LNCaP clone FGC (cell line): Measurements from ENCODE around the gene RARS2.

Experiments
- DNase-seq: peaks from one replicate; pipeline ENCODE4 v3.0.0-alpha.2; 2011; ENCODE audit warnings: low read depth
- H3K4me3 ChIP-seq: 2 replicates; pipeline ENCODE4 v1.5.1; 2011; ENCODE audit warnings: mild to moderate bottlenecking, low read depth, low read length, control low read depth
- CTCF ChIP-seq: IDR thresholded peaks from 2 replicates; pipeline ENCODE4 v1.5.1; 2012; ENCODE audit warnings: mild to moderate bottlenecking; ENCODE audit not compliant: control insufficient read depth, insufficient read depth; ENCODE audit errors: extremely low read depth

The RARS2 gene

DNA sequence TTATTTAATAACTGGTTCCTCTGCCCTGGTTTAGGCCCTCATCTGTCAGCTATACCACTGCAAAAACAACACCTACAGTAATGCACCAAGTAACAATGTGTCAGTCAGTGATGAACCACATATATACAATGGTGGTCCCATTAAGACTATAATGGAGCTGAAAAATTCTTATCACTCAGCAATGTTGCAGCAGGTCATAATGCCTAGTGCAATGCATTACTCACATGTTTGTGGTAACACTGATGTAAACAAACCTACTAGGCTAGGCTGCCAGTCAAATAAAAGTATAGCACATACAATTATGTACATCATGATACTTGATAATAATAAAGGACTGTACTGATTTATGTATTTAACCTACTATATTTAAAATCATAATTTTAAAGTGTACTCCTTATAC is 31.3 kb downstream of the RARS2 start:
- TF ChIP-seq CTCF: no peak
- no peak for DNase-seq
- H3K4me3 ChIP-seq: no peak overlapping the region

DNA sequence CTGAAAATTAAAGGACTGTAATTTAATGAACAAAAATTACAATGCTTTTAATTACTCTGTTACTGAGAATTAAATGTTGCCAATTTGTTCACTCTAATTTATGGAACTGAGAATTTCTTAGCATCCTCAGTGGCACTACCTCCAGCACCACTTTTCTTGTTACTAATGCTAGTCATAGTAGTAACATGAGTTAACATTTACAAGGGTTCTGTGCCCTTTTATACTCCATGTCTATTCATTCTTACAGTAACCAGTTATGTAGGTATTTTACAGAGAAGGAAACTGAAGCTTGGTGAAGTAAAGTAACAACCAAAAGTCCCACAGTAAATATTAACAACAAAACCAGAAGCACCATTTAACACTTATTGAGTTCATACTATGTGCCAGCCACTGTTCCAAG is 34.3 kb downstream of the RARS2 start:
- no peak overlapping the region for H3K4me3 ChIP-seq
- DNase-seq: no peak
- TF ChIP-seq CTCF: no peak

DNA sequence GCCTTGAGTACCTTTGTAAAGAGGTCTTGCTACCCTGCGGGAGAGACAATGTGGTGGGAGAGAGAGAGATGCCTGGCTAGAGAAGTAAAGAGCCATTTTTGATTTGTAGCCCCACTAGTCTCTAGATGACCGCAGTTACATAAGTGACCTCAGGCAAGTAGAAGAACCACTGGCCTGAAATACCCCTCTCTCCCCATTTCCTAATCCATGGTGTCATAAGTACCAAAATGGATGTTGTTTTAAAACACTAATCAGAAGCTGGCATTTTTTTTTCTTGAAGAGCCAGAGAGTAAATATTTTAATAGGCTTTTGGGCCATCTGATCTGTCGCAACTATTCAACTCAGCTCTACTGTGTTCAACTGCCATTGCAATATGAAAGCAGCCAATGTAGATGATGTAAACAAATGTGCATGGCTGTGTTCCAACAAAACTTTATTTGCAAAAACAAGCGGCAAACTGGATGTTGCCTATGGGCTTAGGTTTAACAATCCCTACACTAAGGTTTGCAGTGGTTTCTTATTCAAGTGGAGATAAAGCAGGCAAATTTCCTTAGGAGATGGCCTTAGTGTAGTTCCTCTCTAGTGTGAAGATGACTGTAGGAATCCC is 36.5 kb downstream of the RARS2 start:
- no peak for TF ChIP-seq CTCF
- DNase-seq: no peak

DNA sequence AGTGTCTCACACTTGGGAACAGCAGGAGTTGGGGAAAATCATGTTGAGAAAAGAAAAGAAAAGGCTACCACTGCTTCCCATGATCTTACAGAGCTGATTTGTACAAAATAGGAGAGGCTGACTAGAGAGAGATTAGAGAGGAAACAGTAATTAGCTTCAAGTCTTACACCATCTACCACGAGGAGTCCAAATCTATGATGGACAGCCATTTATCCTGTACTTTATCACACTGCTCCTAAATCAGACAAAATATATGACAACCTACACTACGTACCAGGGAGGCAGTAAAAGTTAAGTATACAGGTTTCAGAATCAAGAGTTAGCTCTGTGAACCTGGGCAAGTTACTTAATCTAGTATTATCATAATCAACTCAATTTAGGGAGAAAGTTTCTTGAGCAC is 38.0 kb downstream of the RARS2 start:
- no peak overlapping the region for H3K4me3 ChIP-seq
- DNase-seq: no peak
- no peak for TF ChIP-seq CTCF

More for the DNA sequence above, 36.5 kb downstream of the RARS2 start:
- H3K4me3 ChIP-seq: no peak overlapping the region

DNA sequence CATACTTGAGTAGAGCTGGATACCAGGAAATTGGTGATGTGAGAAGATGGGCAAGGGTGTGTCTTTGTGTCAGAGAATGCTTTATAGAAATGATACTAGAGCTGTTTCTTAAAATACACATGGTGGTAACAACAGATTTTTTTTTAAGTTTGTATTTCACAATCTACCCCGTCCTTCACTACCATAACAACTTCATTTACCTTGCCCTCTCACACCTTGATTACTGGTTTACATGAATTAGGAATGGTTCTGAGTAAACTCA is 45.4 kb downstream of the RARS2 start:
- DNase-seq: no peak
- TF ChIP-seq CTCF: no peak
- H3K4me3 ChIP-seq: no peak overlapping the region

GRCh38 chr6:87543696-87544473 is 45.9 kb downstream of the RARS2 start:
- DNase-seq: no peak
- H3K4me3 ChIP-seq: no peak overlapping the region
- TF ChIP-seq CTCF: no peak

DNA sequence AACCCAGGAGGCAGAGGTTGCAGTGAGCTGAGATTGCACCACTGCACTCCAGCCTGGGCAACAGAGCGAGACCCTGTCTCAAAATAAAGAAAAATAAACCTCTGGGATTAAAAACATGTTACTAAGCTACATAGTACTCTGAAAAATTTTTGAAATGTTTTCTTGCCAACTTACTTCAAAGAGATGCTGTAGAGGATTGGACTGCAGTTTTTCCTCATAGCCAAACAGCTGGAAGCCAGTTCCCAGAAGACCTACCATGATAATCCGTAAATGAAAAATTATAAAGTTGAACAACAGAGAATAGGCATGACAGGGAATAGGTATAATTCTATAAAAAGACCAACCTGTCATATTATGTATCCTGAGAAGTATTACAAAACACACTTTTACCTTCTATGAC is 48.0 kb downstream of the RARS2 start:
- DNase-seq: no peak
- no peak for TF ChIP-seq CTCF
- H3K4me3 ChIP-seq: no peak overlapping the region
